GM18505 (cell line): ENCODE results near the gene ABCF2.

Source experiments
- ATAC-seq: cut with Tn5 transposase; IDR thresholded peaks from one replicate; pipeline ENCODE4 v1.9.1; 2021; ENCODE audit not compliant: unreplicated experiment
- POLR2A ChIP-seq: IDR thresholded peaks from 4 replicates; pipeline ENCODE4 v1.6.1; 2011; ENCODE audit warnings: borderline replicate concordance; ENCODE audit not compliant: insufficient read depth, insufficient read length; ENCODE audit errors: extremely low read depth

The ABCF2 gene

GRCh38 chr7:151249732-151250072 lies 22.7 kb upstream of the ABCF2 start:
- no peak for TF ChIP-seq POLR2A
- ATAC-seq, result no peak

- ATAC-seq, result no peak
- no peak for TF ChIP-seq POLR2A
These were observed 22.2 kb upstream of the ABCF2 start for GRCh38 chr7:151249034-151249731.

GRCh38 chr7:151248346-151249033 lies 21.5 kb upstream of the ABCF2 start, which contains the start of gene SMARCD3:
TSS of gene SMARCD3 (minus strand) at chr7:151248694. CDS start at chr7:151248562, 132 bp downstream.
- ATAC-seq, result no peak
- no peak for TF ChIP-seq POLR2A

GRCh38 chr7:151247611-151248345 lies 20.8 kb upstream of the ABCF2 start:
- no peak for ATAC-seq
- no peak for TF ChIP-seq POLR2A

GRCh38 chr7:151246851-151247580 lies 20.0 kb upstream of the ABCF2 start:
- TF ChIP-seq POLR2A, result no peak
- ATAC-seq, result no peak

- ATAC-seq, result no peak
- TF ChIP-seq POLR2A, result no peak
These were observed 19.3 kb upstream of the ABCF2 start for GRCh38 chr7:151246102-151246850.

- no peak for TF ChIP-seq POLR2A
These were observed 18.5 kb upstream of the ABCF2 start for GRCh38 chr7:151245360-151246101.

GRCh38 chr7:151244841-151245346 lies 17.9 kb upstream of the ABCF2 start:
- ATAC-seq, result no peak
- TF ChIP-seq POLR2A, result no peak

More at GRCh38 chr7:151245360-151246101, 18.5 kb upstream of the ABCF2 start:
- ATAC-seq, result peak; percentile 46

- TF ChIP-seq POLR2A, result no peak
- ATAC-seq, result no peak
These were observed 17.3 kb upstream of the ABCF2 start for GRCh38 chr7:151244196-151244840.

GRCh38 chr7:151243408-151244195 lies 16.6 kb upstream of the ABCF2 start:
- no peak for TF ChIP-seq POLR2A
- ATAC-seq, result no peak

GRCh38 chr7:151243045-151243349 lies 16.0 kb upstream of the ABCF2 start:
- ATAC-seq, result no peak
- no peak for TF ChIP-seq POLR2A
